NCI-H2171 treated with DMSO at 0.1 percent for 48 hours (cell line): ENCODE data around the gene TMEM190.

Experiments used
- DNase-seq: peaks from one replicate; lab custom pipeline; 2025; lab: John Stamatoyannopoulos, UW

Gene TMEM190

DNA sequence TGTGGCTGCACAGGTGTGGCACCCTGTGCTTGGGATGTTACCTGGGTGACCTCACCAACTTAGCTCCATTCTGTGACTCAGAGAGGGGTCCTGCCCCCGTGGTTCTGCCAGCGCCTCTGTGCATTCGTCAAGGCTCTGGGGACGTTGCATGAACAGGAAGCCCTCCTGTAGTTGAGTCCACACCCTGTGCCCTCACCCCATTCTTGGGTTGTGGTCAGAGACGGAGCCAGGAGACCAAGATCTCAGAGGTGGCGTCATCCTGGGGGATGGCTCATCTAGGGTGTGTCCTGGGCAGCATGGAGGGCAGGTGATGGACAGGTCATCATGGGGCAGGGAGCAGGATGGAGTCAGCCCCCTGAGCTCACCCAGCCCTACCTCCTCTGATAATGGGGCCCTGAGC lies 24.6 kb upstream of the TMEM190 start:
- DNase-seq = no peak

DNA sequence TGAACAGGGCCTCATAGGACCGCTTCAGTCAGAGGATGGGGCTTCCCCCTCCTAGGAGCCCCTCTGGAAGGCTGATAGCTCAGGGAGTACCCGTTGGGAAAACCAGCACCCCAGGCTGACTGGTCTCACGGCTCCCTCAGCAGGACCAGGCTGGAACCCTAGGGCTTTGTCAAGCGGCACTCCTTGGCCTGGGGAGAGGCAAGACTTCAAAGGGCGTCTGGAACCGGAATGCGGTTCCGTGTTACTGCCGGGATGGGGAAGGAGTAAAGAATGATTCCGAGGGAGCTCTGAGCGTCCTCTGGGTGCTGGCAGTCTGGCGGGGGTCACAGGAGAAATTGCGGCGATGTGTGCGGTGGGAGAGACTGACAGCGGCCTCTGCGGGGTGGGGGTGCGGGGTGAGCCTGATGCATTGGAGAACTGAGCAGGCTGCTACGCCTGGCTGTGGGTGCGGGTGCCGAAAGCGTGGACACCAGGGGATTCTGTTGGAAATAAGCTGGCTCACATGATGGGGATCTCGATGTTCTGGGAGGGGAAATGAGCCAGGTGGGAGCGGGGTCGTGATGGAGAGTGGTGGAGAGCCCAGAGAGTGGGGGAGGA lies 24.0 kb upstream of the TMEM190 start:
- DNase-seq = no peak

DNA sequence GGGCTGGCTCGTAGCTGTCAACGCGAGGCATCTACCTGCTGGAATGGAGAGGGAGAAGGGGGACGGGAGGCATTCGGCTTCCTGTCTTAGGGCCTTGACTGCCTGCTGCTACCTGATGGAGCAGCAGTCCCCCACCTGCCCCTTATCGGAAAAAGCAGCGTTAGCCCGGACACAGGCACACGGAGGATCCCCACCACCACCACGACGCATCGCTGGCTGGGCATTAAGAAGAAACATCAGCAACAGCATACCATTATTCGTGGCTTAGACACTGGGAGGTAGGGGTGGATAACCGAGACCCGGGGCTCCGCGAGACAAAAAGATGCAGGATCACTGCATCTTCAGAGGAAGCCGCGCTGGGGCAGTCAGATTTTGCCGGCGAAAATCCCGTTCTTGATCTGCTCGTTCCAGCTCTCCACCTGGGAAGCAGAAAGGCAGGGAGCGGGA lies 23.2 kb upstream of the TMEM190 start:
- no peak for DNase-seq

DNA sequence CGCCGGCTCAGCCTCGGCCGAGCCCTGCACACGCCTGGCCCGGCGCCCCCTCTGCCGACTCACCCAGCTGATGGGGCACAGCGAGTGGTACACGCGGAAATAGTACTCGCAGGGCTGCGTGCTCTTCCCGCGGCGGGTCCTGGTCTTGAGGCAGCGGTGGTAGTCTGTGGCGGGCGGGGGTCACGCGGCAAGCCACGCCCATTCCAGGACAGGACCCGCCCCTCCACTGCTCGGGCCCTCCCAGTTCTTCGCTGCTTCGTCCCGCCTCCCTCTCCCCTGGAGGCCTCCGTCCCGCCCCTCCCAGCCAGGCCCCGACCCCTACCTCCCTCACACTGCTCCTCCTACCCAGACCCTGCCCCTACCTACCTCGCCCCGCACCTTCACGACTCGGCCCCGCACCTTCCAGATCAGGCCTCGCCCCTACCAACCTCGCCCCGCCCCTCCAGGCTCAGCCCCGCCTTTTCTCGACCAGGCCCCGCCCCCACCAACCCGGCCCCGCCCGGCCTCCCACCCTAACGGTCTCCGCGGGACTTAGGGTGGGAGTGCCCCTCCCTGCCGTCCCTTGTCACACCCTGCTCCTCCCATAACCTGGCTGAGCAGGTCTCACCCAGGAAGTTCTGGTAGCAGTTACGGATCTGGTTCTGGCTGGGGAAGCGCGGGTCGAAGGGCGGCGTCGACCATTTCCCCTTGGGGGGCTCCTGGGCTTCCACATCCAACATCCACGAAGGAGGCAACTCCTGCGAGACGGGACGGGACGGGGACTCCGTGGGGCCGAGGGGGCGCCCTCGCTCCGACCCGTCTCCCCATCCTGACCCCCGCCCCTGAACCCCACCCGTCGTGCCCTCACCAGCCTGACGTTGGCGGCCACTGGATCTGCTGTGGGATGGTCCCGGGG lies 22.6 kb upstream of the TMEM190 start:
- peak; percentile 54 for DNase-seq

DNA sequence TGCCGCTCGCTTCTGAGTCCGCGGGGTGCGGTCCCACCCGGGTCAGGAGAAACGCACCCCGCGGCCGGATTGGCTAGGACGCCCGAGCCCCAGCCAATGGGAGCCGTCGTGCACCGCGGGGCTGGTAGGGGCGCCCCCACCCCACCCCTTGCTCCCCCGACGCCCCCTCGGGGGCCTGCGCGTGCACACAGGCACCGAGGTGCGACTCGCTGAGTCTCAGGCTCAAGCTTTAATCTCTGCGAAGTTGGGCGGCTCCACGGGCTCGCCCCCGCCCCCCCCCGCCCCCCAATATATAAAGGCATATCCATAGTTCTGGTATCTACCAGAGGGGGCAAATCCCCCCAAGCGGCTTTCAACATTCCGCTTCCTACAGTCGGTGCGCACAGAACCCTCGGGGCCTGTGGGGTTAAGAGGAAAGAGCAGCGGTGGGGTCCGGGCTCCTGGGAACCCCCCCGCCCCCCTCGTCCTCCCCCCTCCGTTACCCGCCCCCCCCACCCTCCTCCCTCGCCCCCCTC lies 21.9 kb upstream of the TMEM190 start, which contains the start of gene COX6B2:
COX6B2 (minus strand) TSS at position 22 of the 515 bp plus-strand sequence. CDS start 198 bp downstream, outside the sequence.
- DNase-seq = no peak

DNA sequence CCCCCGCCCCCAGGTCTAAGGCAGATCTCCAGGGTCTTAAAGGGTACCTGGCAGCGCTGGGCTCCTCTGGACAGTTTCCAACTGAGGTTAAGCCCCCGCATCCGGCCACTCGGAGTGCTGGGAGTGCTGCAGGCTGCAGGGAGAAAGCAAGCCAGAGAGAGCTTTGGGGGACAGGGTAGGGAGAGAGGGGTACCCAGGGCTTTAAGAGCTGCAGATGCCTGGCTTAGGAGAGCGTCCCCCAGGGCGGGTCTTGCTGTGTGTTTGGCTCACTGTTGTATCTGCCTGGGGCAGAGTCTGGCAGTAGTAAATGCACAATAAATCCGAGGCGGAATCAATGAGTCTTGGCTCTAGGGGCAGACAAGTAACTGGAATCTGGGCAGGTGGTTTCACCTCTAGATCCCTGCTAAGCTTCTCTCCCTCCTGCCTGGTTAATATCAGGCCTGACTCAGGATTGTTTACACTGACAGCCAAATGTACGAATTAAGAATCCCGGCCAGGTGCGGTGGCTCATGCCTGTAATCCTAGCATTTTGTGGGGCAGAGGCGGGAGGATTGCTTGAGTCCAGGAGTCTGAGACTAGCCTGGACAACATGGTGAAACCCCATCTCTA lies 21.3 kb upstream of the TMEM190 start:
- DNase-seq = peak; percentile 25

DNA sequence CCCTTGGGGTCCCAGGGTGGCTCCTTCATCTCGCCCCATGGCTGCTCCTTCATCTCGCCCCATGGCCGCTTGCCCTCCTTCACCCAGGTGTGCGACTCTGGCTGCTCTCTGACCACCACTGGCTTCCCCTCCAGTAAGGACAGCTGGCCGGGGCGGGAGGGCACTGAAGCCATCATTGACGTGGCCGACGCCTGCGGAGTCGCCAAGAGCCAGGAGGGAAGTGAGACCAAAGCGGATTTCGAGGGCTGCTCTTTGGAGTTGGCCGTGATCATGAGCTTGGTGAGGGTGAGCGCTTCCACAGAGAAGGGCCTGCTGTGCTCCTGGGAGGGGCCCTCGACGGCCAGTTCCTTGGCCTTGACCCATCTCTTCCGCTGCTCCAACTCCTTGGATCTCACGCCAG lies 18.1 kb upstream of the TMEM190 start:
- DNase-seq = no peak

DNA sequence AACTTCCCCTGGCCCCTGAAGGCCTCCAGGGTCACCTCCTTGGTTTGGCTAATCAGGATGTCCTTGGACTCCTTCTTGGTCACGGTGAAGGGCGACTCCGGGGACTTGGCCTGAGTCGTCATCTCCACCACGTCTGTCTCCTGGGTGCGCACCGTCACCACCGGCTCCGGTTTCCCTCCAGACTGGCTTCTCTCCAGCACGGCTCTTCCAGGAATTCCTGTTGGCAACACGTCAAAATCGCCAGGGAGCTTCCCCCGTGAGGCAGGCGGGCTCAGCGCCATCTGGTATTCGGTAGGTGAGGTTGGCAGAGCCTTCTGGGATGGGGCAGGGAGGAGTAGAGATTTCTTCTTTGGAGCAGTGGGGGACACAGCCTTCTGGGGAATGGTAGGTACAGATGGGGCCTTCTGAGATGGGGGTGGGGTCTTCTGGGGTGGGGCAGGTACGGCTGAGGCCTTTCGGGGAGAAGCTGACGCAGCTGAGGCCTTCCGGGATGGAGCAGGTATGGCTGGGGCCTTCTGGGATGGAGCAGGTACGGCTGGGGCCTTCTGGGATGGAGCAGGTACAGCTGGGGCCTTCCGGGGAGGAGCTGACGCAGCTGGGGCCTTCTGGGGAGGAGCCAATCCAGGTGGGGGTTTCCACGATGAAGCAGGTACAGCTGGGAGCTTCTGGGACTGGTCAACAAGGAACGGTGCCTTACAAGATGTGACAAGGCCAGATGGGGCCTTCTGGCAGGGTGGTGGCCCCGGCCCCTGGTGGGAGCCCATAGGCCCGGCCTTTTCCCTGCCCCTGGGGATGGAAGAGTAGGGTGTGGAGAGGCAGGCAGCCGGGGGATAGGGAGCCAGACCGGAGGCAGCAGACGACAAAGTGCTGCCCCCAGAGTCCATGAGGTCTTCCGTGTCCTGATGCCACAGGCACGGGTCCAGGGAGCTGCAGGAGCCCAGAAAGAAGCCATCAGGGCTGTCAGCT lies 17.4 kb upstream of the TMEM190 start:
- DNase-seq = peak; percentile 97

DNA sequence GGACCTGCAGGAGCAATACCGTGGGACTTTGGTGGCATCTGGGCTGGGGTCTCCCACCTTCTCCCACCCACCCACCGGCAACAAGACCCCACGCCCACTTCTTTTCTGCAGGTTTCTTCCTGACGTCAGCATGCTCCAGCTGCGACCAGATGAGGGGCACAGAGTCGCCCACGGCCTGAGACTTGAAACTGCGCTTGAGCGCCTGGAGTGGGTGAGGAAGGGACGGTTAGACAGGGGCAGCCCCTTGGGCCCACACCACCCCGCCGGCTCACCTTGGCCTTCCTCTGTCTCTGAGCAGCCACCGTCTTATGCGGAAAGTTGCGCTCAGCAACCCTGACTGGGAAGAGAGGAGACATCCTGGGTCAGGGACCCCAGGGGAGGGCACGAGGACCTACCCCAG lies 15.7 kb upstream of the TMEM190 start:
- DNase-seq = no peak

DNA sequence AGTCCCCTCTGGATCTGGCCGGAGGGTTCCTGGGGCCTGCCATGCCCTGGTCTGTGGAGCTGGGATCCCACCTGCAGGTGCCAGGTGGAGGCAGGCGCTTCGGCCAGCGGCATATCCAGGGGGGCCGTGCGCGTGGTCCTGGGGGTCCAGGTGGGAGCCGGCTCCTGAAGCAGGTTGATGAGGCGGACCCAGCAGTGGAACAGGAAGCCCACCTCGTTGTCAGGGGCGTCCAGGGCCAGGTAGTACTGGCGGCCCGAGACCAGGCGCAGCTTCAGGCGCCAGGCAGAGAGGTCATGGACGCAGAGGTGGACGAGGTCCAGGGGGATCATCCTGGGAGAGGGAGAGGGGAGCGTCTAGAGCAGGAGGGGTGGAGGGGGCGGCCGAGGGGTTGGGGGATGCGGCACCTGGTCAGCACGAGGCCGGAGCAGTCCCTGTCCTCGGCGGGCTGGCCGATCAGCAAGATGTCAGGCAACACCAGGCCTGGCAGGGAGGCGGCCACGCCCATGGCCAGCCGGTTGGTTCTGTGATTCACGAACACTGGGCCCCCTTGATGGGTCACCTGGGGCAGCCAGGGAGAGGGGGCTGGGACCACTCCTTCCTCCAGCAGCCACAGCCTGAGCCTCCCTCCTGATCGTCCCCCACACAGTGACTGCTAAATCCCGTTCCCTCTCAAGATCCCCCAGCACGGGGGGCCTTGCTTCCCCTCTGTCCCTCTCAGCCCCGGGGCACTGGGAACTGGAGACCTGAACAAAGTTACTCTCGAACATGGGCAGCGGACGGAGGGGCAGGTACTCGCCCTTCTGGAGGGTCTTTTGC lies 14.2 kb upstream of the TMEM190 start:
- no peak for DNase-seq

DNA sequence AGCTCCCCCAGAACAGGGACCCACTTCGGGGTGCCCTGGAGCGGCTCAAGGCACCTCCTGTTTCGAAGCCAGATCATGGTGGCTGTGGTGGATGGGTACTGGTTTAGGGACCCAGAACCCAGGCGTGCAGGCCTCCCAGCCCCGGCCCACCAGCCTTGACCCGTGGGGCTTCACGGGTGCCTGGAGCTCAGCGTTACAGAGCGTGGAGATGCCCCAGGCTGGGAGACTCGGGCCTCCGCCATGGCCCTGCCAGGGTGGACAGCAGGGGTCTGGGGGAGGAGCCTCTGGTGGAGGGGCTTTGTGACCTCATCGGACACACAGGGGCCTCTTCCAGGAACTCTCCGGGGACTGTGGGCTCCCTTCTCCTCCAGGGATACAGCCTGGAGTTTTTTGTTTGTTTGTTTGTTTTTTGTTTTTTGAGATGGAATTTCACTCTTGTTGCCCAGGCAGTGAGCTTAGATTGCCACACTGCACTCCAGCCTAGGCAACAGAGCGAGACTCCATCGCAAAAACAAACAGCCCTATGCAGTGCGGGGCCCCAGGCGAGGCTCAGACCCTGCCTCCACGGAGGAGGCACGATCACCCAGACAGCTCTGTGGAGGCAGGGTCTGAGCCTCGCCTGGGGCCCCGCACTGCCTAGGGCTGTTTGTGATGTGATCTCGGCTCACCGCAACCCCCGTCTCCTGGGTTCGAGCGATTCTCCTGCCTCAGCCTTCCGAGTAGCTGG lies 13.5 kb upstream of the TMEM190 start, which contains the start of gene GARIN5B:
GARIN5B (minus strand) TSS at position 271 of the 727 bp plus-strand sequence; CDS start at position 77, 194 bp downstream.
- DNase-seq = no peak

DNA sequence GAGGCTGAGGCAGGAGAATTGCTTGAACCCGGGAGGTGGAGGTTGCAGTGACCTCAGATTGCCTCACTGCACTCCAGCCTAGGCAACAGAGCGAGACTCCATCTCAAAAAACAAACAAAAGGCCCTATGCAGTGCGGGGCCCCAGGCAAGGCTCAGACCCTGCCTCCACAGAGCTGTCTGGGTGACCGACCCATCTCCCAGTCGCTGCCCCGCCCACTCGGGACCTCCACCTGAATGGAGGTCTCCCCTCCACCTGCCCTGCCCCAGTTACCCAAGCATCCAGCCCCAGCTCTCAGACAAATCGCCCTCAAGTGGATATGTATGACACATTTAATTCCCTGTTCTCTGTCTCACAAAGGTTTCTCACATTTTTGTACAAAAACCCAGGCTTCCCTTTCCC lies 11.4 kb upstream of the TMEM190 start:
- no peak for DNase-seq

DNA sequence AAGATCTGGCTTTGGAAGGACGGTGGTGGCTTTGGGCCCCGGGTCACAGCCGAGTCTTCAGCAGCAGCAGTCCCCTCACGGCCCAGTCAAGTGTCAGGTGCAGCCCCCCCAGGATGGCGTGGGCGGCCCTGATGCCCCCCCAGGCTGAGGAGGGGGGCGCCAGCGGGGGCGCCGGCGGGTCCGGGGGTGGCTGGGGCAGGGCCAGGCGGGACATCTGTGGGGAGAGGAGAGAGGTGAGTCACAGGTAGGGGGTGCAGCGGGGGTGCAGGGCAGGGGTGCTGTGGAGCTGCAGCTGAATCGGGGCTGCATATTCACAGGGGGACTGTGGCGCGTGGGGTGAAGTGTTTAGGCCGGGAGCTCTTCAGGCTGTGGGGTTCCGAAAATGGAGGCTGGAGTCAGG lies 10.7 kb upstream of the TMEM190 start:
- no peak for DNase-seq

DNA sequence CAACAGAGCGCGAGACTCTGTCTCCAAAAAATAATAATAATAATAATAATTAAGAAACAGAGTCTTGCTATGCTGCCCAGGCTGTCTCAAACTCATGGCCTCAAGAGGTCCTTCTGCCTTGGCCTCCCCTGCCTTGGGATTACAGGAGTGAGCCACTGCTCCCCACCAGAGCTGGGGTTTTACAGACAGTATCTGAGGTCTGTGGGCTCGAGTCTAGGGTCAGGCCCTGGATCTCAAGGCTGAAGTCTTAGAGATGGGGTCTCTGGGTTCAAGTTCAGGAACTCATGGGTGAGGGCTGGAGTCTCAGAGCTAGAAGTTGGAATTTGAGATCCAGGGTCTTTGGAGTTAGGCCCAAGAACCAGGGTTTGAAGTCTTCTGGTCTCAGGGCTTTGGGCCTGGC lies 9.8 kb upstream of the TMEM190 start:
- no peak for DNase-seq

DNA sequence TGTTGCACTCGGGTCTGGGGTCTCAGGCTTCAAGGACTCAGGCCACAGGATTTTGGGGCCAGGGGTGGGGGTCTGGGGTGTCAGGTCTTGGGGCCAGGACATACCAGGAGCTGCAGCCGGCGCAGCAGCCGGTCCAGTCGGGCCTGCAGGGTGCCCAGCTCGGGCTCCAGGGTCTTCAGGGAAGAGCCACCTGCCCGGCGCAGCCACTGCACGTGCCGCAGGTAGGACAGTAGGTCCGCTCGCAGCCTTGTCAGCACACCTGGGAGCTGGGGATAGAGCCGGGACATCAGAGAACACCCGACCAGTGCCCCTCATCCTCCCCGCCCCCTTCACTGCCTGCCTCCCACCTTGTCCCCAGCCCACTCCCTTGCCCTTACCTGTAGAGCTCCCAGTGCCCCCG lies 8.5 kb upstream of the TMEM190 start:
- DNase-seq = no peak

DNA sequence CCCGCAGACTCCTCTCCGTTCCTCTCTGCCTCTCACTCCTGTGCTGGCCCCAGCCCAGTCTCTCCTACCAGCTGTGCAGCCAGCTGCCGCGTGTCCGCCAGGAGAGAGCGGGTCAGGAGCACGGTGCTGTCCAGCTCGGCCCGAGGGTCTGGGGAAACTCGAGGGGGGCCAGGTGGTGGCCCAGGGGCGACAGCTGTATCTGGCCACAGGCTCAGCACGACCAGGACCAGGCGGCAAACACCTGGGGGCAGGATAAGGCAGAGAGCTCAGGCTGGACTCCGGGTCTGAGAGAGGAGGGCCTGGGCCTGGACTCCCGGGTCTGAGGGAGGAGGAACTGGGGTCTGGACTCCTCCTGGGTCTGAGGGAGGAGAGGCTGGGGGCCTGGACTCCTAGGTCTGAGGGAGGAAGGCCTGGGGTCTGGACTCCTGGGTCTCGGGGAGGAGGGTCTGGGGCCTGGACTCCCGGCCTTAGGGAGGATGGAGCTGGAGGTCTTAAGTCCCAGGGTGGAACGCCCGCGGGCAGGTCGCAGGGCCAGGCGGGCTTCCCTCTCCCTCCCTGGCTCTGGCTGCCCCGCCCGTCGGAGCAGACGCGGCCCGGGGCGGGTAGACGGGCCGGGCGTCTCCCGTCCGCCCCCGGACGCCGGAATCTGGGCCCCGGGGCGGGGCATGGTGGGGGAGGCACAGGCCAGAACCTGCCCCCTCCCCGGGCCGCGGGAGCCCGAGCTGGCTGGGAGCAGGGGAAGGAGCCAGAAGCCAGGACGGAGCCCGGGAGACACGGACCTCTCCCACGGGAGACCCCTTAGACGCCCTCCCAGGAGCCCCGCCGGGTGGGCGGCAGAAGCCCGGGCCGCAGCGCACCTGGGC lies 7.7 kb upstream of the TMEM190 start:
- peak; percentile 29 for DNase-seq

DNA sequence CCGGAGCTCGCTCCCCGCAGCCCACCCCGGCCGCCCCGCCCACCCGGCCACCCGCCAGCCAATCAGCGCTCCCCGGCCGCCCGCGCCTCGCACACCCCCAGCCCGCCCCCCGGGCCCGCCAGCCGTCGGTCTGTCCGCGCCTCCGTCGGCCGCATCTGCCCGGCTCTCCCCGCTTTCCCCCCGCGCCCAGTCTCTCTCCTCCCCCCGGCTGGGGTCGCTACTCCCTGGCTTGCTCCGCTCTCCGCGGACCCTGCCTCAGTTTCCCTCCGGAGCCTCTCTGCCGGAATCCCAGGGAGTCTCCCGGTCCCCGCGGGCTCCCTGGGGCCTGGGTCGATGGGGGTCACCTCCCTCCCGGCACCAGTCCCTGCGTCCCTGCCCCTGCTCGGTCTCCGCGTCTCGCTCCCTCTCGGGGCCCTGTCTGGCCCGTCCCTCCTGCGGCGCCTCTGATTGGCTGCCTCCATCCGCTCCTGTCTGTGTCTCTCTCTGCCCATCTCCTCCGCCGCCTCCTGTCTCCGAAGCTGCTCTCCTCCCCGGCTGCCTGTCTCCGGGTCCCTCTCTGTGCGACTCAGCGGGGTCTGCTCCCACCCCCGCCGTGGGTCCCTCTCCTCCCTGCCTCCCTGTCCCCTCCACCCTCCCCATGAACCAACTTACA lies 6.8 kb upstream of the TMEM190 start:
- peak; percentile 67 for DNase-seq

DNA sequence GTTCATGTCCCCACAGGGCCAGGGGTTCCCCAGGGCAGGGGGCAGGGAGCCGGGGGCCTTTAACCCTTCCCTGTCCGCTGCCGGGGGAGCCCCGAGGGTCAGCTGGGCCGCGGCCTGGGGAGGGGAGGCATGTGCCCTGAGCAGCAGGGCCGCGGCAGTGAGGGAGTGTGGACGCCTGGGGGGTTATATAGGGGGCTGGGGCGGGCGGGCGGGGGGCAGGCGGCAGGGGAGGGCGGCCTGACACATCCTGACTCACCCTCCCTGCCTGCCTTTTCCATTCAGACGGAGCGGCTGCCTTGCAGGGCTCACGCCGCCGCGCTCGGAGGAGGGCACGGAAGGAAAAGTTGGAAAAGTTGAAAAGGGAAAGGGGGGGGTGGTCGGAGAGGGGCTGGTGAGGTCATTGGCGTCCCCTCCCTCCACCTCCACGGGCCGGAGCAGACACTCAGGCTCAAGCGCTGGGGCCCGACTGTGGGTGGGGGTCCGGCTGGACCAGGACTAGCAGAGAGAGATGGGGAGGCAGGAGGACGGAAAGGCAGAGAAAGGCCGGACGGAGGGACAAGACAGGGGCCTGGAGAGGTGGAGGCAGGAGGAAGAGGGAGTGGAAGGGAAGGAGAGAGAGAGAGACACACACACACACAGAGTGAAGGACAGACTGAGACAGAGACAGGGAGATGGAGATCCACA lies 6.2 kb upstream of the TMEM190 start, which contains the start of gene IL11:
IL11 (minus strand) TSS at position 159 of the 684 bp plus-strand sequence; CDS start at position 6, 153 bp downstream.
- no peak for DNase-seq
